Right lobe of liver (tissue), 4 donors: ENCODE data around the gene MCRS1.

Experiments used
- POLR2A ChIP-seq: fragments of 450-650 bp; IDR thresholded peaks from one replicate; pipeline ENCODE4 v1.6.1; 2017; ENCODE audit warnings: antibody characterized with exemption, mild to moderate bottlenecking
- TF ChIP-seq, protein P1 (sequence below), 4 donors: fragments of 200-600 bp in 3 of 4; fragments of 450-650 bp in 1 of 4; IDR thresholded peaks; one replicate each; pipeline versions ENCODE4 v1.5.1 to v1.8.0; 2016 to 2022; ENCODE audit warnings: antibody characterized with exemption in 4 of 4, mild to moderate bottlenecking in 2 of 4
- donor health status: DM: no; HTN: no; CAD: no.
- donor health status: DM: no; HTN: no; CAD: no.
- donor health status: DM: no; HTN: yes; CAD: no.

GRCh38 chr12:49554266-49554665 lies 13.7 kb downstream of the MCRS1 start:
- no peak for TF ChIP-seq POLR2A
- TF ChIP-seq, protein P1, sequence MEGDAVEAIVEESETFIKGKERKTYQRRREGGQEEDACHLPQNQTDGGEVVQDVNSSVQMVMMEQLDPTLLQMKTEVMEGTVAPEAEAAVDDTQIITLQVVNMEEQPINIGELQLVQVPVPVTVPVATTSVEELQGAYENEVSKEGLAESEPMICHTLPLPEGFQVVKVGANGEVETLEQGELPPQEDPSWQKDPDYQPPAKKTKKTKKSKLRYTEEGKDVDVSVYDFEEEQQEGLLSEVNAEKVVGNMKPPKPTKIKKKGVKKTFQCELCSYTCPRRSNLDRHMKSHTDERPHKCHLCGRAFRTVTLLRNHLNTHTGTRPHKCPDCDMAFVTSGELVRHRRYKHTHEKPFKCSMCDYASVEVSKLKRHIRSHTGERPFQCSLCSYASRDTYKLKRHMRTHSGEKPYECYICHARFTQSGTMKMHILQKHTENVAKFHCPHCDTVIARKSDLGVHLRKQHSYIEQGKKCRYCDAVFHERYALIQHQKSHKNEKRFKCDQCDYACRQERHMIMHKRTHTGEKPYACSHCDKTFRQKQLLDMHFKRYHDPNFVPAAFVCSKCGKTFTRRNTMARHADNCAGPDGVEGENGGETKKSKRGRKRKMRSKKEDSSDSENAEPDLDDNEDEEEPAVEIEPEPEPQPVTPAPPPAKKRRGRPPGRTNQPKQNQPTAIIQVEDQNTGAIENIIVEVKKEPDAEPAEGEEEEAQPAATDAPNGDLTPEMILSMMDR (IDR thresholded peaks at IDR 0.05) = no peak
